Kidney (tissue), 14 donors: ENCODE data around the gene CD69. TPM values are rescaled to one million over a fixed set of nuclear protein-coding genes. Genes with fewer than 3 reads are reported as not detected.

ENCODE experiments used
- DNase-seq, 5 donors: peaks; one replicate each; pipeline ENCODE4 v3.0.0-alpha.2; 2013 to 2020
- FAIRE-seq: peaks from 2 replicates; lab custom pipeline; 2012; peaks lifted over from hg19 to GRCh38; lab: Jason Lieb, UNC
- H3K27ac ChIP-seq, 2 donors: one replicate each; pipeline ENCODE4 v1.7.0; 2013; ENCODE audit warnings: low read depth in 2 of 2, low read length in 2 of 2, inconsistent platforms in 1 of 2
- H3K27me3 ChIP-seq: one replicate; pipeline ENCODE4 v1.7.1; 2013; ENCODE audit warnings: low read length, inconsistent platforms; ENCODE audit not compliant: control insufficient read depth, insufficient read depth
- H3K36me3 ChIP-seq, 3 donors: one replicate each; pipeline versions ENCODE4 v1.7.0 to v1.7.1; 2013; ENCODE audit warnings: low read length in 3 of 3, control low read depth in 1 of 3, inconsistent platforms in 1 of 3; ENCODE audit not compliant: insufficient read depth in 3 of 3, control insufficient read depth in 2 of 3
- H3K4me1 ChIP-seq, 3 donors: one replicate each; pipeline versions ENCODE4 v1.7.0 to v1.7.1; 2013; ENCODE audit warnings: low read length in 3 of 3, inconsistent platforms in 1 of 3, low read depth in 1 of 3; ENCODE audit not compliant: control insufficient read depth in 2 of 3, insufficient read depth in 2 of 3
- H3K4me3 ChIP-seq, 3 donors: one replicate each; pipeline versions ENCODE4 v1.7.0 to v1.8.1; 2013; ENCODE audit warnings: low read length in 3 of 3, control low read depth in 1 of 3, inconsistent platforms in 1 of 3
- H3K9ac ChIP-seq, 3 donors: one replicate each; pipeline versions ENCODE4 v1.7.0 to v1.7.1; 2013; ENCODE audit warnings: low read length in 3 of 3, control low read depth in 1 of 3, inconsistent platforms in 1 of 3
- H3K9me3 ChIP-seq, 3 donors: one replicate each; pipeline versions ENCODE4 v1.7.0 to v1.7.1; 2013; ENCODE audit warnings: low read length in 3 of 3, control low read depth in 1 of 3, inconsistent platforms in 1 of 3; ENCODE audit not compliant: control insufficient read depth in 2 of 3, insufficient read depth in 1 of 3
- intact Hi-C: fragments of 100-400 bp; cut with DNase I; formaldehyde crosslinking; loops from one replicate; pipeline ENCODE4 v1.11.1; 2022
- polyA plus RNA-seq: library from polyadenylated mRNA; stranded (reverse); fragments of 350-450 nt; fragmentation: Illumina TruSeq; extraction: RNeasy Lipid Tissue Mini Kit (QIAGEN cat#74804); gene quantifications from one replicate; pipeline ENCODE4 v1.2.3, GENCODE V29; 2014; ENCODE audit warnings: low read depth, low replicate concordance; ENCODE audit not compliant: insufficient read depth
- total RNA-seq: library from RNA; stranded (reverse); fragmentation: NEBNext Ultra II Directional; extraction: Animal tissue kit (Norgen Biotek cat#: 25700); gene quantifications from one replicate; pipeline ENCODE4 v1.2.1, GENCODE V29; 2021
- TF ChIP-seq, protein P1 (sequence below): IDR thresholded peaks from 3 replicates; pipeline ENCODE4 v1.5.1; 2012; ENCODE audit warnings: mild to moderate bottlenecking, moderate library complexity, borderline replicate concordance; ENCODE audit not compliant: insufficient read depth; ENCODE audit errors: extremely low read depth
- donor health status: control.
- donor health status: control.
- donor health status: control.
- donor health status: control.
- donor health status: control.
- donor health status: DM: yes; HTN: yes; CAD: no.
- donor health status: Normal renal cell carcinoma (clear cell type).

CD69 gene
- total and polyA plus RNA-seq, 2 donors from 2014 or later: 2.2 to 25.0 TPM

GRCh38 chr12:9736936-9737705 lies 23.6 kb downstream of the CD69 start:
- intact Hi-C loops: no loop called here
- peak overlapping the region in 1 of 2 donors; percentile 49 for H3K27ac ChIP-seq
- no peaks in the 10 kb centered on the region for H3K9me3 ChIP-seq
- DNase-seq (peak in 2 of 5 donors; percentile 46 to 58), FAIRE-seq (peak; percentile 58)
- H3K4me1 ChIP-seq: peaks cover 0 to 2% (median 0%) of the 10 kb centered on the region in 3 donors
- no peak overlapping the region for H3K9ac ChIP-seq
- TF ChIP-seq, protein P1, sequence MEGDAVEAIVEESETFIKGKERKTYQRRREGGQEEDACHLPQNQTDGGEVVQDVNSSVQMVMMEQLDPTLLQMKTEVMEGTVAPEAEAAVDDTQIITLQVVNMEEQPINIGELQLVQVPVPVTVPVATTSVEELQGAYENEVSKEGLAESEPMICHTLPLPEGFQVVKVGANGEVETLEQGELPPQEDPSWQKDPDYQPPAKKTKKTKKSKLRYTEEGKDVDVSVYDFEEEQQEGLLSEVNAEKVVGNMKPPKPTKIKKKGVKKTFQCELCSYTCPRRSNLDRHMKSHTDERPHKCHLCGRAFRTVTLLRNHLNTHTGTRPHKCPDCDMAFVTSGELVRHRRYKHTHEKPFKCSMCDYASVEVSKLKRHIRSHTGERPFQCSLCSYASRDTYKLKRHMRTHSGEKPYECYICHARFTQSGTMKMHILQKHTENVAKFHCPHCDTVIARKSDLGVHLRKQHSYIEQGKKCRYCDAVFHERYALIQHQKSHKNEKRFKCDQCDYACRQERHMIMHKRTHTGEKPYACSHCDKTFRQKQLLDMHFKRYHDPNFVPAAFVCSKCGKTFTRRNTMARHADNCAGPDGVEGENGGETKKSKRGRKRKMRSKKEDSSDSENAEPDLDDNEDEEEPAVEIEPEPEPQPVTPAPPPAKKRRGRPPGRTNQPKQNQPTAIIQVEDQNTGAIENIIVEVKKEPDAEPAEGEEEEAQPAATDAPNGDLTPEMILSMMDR: no peak
- H3K27me3 ChIP-seq: no peaks in the 10 kb centered on the region
- no peak overlapping the region for H3K4me3 ChIP-seq
- H3K36me3 ChIP-seq: no peaks in the 10 kb centered on the region

- intact Hi-C loops: no loop called here
- Histone ChIP-seq H3K27me3 (no peaks in the 10 kb centered on the region), H3K9ac (no peak overlapping the region), H3K27ac (no peak overlapping the region), H3K4me3 (no peak overlapping the region), H3K4me1 (peaks cover 0 to 2% (median 0%) of the 10 kb centered on the region in 3 donors), H3K9me3 (no peaks in the 10 kb centered on the region), H3K36me3 (no peaks in the 10 kb centered on the region)
- FAIRE-seq (no peak), DNase-seq (no peak)
- TF ChIP-seq, protein P1: no peak
Measured at GRCh38 chr12:9735601-9736000, 25.1 kb downstream of the CD69 start.

DNA sequence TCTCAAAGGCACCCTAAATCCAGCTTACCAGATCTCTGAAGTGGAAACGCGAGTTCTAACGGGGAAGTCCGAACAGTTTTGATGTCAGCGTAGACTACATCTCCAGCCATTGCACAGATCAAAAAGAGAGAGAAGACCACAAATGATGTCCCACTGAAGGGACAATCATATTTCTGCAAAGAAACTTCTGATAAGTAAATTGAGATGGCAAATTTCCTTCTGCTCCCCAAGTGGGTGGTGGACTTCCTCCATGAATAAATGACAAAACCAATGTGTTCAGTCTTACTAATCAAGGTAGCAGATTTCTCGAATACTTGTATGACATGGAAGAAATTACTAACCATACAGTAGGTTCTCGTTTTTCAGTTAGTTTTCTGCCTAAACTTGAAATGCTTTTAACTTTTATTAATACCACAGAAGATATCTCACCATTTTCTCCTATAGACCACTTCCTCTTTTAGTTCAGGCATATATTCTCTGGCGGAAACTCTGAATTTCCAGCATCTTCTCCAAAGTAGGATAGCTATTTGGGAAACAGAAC lies 27.7 kb downstream of the CD69 start, which contains the start of gene CLECL1:
Gene CLECL1, minus strand, starts transcription at position 177 of the 541 bp plus-strand sequence.
- H3K4me3 ChIP-seq: no peak within 1 kb of the TSS
- H3K27ac ChIP-seq: no peak within 1 kb of the TSS
- H3K27me3 ChIP-seq: no peaks in the 10 kb centered on the region
- no peaks in the 10 kb centered on the region for H3K36me3 ChIP-seq
- H3K4me1 ChIP-seq: peaks cover 0 to under 1% (median 0%) of the 10 kb centered on the region in 3 donors
- DNase-seq (no peak), FAIRE-seq (no peak)
- H3K9me3 ChIP-seq: no peaks in the 10 kb centered on the region
- TF ChIP-seq, protein P1: no peak
- intact Hi-C loops: no loop called here
- no peak within 1 kb of the TSS for H3K9ac ChIP-seq
